Activated naive CD4-positive, alpha-beta T cell (primary cell): Measurements from ENCODE around the gene PRADC1.

ENCODE experiments used
- DNase-seq, 4 experiments: peaks; one replicate each; lab custom pipeline; 2025; lab: John Stamatoyannopoulos, UW

The PRADC1 gene

DNA sequence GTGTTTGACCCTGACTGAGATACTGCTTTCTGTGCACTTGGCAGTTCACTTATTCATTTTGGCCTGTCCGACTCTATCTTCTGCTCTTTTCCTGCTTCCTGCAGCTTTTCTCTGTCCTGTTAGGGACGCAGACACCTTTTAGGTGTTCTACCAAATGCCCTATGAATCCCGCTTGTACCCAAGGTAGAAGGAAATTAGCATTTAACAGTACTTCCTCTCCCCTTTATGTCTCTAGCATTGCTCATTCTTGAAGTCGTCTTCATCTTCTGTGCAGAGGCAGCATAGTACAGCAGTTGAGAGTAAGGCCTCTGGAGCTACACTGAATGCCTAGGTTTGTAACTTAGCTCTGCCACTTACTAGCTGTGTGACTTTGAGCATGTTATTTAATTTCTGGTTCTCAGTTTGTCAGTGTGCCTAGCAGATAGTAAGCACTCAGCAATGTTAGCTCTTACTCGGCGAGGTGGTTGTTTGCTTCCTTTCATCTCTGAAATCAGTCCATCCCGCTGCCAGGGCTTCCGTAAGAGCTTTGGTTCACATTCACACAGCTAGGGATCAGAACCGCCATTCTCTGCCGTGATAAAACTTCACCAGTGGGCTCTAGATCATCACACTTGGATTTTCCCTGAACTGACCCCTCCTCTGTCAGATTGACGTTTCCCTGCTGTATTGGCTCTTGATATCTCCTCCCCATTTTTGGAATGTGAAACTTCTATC, 2.4 kb upstream of the PRADC1 start:
- DNase-seq = no peak

DNA sequence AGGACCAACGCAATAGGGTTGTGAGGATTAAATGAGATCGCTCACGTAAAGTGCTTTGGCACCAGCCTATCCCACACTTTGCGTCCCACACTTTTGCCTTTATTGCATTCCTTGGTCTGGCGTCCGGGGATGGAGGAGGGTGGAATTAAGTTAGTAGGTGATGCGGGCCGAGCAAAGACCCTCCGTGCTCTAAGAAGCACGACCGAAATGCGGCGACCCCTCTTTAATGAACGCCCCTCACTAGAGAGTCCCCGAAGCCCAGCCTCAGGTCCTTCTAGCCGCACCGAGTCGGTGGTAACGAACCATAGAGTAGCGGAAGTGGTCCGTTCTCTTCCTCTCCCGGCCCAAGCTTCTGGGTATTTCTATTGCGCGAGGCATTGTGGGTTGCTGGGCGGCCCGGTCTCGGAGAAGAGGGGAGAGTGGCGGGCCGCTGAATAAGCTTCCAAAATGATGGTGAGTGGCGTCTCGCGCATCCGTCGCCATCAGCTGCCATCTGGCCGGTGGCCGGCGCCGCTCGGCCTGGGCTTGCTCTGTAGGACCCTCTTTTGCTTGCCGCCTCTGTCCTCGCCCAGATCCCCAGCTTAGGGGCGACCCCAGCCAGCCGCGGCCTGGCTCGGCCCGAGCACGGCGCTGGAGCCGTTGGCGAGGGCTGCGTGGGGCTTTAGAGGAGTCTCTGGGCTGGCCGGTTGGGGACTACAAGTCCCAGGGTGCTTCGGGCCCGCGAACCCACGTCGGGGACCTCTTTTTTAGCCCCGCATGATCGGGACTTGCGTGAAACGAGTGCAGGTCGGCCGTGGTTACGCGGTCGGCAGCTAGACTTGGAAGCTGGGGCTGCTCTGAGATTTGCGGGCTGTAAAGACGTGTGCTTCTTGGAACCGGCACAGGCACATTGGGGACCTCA, 1.1 kb upstream of the PRADC1 start, which contains the start of gene CCT7:
Gene CCT7, plus strand, starts transcription at position 377 of the 901 bp plus-strand sequence. Its CDS starts 71 bp downstream, at position 448.
- peak; percentile 59 to 80 (median 74) for DNase-seq

DNA sequence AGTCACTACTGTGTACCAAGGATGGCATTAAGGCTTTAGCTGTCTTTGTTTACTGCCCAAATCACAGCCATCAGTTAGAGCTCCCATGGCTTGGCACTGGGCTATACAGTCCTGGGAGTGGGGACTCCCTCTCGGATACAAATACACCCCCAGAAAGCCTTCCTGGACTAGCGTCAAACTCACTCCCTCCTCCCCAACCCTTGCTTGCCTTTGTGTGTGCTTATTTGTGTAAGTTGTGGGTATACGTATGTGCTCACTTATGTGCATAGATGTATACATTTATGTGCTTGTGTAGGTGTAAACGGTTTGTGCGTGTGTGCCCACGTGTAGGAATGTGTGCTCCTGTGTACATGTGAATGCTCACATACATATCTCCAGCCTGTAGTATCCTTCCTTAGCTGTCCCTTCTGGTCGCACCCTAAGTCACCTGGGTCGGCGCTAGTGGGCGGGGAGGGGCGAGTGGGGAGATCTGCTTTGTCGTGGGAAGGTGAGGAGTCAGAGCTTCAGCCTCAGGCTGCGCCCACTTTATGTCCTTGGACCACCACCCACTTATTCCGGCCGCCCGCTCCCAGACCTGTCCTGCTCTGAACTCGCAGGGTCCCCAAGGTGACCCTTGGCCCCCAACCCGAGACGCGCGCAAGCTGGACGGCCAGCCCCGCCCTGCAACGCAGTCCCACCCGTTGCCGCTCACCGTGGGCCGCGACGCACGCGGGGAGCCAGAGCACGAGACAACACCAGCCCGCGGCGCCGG, 461 bp downstream of the PRADC1 start:
- DNase-seq = peak in 1 of 4 experiments; percentile 25

DNA sequence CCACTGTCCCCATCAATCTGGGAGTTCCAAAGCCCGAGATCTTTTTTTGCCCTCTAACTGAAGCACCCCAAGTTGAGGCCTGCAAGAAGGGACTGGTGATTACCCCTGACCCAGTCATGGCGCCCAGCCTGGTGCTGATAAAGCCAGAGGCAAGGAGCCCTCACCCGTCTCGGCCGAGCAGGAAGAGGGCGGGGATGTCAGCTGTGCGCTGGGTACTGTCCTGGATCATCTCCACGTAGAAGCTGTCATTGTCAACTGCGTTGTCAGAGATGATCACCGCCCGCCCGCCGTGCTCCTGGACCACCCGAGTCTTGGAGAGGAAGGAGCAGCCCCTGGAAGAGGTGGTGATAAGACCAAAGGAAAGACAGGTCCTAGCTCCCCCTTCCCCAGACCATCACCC, 4.4 kb downstream of the PRADC1 start:
- DNase-seq = no peak

DNA sequence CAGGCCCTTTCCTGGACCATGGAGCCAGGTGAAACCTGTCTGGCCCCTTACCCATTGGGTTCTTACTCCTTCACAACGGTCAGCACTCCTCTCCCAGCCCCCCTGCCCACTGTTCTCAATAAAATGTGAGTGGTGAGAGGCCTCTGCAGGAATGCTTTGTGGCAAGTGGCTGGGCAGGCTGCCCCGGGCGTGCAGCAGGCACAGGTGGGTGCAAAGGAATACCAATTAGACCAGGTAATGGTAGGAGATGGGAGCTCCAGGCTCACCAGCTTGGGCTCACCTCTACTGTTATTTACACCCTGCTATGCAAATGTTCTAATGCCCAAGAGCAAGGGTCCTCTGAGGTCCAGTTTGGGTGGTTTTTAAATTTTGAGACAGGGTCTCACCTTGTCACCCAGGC, 6.0 kb downstream of the PRADC1 start:
- DNase-seq = no peak

DNA sequence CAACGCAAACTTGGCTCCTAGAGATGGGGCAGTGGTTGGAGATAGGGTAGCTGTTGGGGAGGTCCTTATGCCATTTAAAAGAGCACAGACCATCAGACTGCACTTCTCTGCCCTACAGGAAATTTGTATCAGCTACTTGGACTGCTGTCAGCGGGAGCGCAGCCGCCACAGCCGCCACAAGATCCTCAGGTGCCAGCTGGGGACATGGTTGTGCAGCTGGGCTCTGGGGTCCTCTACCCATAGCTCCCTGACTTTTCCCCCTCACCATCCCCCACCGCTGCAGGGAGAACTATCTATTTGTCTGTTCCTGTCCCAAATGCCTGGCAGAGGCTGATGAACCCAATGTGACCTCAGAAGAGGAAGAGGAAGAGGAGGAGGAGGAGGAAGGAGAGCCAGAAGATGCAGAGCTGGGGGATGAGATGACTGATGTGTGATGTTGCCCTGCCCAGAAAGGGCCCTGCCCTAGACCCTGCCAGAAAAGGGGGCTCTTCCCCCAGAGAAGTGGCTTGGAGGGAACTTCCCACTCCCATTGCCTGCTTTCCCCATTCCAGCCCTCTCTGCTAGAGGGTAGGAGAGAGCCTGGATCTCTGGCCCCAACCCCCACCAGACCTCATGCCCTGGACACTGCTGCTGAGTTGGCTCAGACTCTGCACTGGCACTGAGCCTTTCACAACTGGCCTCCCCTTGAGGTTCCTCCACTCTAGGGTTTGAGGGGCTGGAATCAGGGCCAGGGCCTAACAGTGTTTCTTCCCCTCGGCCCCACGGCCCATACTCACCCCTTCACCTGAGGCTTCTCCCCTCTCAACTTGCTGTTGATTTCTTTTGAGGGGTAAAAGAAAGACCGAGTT, 7.3 kb downstream of the PRADC1 start:
- no peak for DNase-seq

DNA sequence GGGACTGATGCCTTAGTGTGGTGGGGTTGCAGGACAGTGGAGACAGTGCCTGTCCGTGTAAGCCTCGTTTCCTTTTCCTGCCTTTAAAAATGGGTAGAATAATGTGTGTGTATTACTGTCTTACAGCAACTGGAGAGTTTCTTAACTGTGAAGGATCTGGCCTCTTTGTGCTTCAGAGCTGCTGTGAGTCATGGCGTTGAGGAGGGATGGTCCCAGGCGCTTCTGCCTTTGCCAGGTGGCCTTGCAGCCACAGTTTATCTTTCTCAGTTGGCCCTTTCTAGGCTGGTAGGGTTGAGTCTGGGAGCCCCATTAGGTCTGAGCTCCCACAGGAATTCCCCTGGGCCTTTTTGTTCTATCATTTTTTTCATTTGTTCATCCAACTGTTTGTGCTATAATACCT, 9.2 kb downstream of the PRADC1 start:
- DNase-seq = no peak

DNA sequence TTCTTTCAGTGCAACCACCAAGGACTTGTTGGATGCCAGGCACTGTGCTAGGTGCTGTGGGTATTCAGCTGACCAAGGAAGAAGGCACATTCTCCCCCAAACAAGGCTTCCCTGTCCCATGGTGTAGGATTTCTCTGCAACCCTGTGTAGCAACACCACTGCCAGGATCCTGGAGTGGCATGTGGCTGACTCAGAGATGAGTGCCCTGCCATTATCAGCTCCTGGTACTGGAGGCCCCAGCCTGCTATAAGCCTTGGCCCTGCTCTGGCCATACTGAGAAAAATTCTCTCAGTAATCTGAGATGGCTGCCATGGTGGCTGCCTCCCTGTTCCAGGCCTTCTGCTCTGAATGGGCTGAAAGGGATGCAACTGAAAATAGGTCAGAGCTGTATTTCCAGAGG, 14.7 kb downstream of the PRADC1 start:
- no peak for DNase-seq

DNA sequence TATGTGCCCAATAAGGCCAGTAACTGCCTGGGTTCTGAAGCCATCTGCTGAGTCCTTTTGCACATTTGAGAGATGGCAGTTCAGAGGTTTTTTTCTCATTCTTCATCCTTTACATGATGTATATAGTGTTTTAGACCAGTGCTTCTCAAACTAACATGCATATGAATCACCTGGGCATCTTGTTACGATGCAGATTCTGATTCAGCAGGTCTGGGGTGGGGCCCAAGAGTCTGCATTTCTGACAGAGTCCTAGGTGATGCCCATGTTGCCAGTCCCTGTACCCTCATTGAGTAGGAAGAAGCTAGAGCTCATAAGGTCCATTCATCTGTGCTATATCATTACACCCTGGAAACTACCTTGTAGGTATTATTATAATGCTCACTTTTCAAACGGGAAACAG, 15.2 kb downstream of the PRADC1 start:
- DNase-seq = no peak

DNA sequence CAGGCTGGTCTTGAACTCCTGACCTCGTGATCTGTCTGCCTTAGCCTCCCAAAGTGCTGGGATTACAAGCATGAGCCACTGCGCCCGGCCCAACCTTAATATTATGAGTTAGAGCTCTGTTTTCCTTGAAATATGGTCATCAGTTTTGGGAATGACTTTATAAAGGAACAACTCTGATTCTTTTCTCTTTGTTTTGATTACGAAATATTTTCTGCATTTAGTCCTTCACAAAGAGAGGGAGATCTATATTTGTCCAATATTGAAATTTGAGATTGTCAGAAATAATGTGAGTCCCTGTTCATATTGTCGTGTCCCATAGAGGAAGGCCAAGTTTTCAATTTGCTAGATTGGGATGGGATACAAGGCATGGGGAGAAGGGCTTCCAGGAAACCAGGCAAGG, 15.9 kb downstream of the PRADC1 start:
- no peak for DNase-seq

DNA sequence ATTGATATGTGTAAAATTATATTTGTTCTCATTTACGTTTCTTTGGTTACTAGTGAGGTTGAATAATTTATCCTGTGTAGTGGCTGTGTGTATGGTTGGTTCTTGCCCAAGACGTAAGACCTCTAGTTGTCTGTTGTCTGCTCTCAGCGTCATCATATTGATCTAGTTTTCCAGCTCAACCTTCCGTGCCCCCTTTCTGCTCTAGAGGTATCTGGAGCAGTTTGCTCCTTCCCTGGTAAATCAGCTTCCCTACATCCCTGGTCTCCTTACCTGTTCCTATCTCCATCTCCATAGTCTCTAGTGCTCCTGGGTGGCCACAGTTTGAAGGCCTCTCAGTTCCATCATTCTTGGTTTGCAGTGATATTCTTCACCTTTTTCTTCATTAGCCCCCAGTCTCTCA, 17.8 kb downstream of the PRADC1 start:
- no peak for DNase-seq

DNA sequence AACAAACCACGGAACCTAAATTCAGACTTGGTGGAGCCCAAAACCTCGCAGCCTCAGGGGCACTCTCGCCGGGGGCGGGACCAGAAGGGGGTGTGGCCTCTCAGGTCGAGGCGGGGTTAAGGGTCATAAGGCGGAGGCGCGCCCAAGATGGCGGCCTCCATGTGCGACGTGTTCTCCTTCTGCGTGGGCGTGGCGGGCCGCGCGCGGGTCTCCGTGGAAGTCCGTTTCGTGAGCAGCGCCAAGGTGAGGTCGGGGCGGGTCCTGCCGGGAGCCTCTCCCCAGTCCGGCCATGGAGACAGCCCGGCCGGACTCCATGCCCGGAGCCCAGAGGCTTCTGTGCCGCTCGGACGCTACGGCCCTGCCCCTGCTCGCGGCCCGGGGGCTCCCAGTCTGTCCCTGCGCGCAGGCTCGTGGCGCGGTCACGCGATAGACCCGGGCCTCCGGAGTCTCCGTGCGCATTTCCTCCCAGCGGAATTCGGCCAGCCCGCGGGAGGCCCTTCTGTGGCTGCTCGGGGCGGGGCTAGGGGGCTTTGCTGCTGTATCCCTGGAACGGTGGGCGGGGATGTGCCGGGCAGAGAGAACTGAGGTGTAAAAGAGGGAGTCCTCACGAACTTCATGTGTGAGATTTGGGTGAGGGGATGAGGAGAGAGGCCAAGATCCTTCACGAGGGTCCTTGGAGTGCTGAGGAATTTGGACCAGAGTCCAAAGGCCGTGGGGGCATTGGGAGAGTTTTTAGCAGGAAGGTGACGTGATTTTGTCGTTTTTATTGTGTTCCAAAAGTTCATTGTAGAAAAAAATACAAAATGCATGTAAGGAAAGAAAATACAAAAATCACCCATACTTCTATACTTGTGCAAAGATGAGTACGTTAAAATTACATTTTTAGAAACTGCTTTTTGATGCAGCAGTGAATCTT, 18.7 kb downstream of the PRADC1 start, which contains the start of gene SMYD5:
Gene SMYD5, plus strand, starts transcription at position 126 of the 916 bp plus-strand sequence. Its CDS starts 22 bp downstream, at position 148.
- DNase-seq = peak; percentile 73 to 92 (median 81)

DNA sequence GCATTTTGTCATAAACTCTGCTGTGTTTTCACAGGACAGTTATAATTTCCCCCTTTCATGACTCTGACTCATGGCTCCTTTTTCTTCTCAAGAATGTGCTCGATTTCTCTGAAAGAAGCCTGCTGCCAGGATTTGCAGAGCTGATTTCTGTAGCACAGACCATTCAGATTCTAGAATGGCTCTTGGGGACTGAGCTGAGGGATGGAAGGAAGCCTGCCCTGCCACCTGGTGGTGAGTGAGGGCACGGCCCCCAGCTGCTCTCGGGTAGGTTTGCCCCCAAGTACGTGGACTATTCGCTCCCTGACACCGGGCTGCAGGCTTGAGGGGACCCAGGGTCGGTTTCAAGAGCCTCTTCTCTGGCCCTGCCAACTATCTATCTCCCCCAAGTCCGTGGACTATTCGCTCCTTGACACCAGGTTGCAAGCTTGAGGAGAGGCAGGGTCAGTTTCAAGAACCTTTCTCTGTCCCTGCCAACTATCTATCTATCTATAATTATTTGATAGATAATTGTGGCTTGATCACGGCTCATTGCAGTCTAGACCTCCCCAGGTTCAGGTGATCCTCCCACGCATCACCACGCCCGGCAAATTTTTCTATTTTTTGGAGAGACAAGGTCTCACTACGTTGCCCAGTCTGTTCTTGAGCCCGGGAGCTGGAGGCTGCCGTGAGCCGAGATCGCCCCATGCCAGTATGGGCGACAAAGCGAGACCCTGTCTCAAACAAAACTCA, 20.4 kb downstream of the PRADC1 start:
- DNase-seq = peak; percentile 14 to 68 (median 49)

DNA sequence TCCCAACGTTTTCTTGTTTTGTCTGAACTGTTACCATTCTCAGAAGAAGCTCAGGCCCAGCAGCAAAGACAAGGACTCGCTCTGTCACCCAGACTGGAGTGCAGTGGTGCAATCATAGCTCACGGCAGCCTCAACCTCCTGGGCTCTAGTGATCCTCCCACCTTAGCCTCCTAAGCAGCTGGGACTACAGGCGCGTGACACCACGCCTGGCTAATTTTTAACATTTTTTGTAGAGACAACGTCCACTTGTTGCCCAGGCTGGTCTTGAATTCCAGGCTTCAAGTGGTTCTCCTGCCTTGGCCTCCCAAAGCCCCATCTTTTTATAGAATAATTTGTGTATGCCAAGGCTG, 21.0 kb downstream of the PRADC1 start:
- no peak for DNase-seq

DNA sequence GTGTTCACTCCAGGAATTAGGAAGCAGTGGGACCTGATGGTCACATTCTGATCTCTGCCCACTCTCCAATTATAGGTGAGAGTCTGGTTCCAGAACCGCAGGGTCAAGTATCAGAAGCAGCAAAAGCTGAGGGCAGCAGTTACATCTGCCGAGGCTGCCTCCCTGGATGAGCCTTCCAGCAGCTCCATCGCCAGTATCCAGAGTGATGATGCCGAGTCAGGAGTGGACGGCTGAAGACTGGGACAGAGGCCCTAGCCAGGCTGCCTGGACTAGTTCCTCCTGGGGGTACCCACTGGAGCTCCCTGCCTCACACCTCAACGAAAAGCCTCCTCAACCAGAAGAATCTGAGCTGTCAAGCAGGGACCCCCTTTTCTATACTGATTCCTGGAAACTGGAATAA, 22.3 kb downstream of the PRADC1 start:
- DNase-seq = no peak

DNA sequence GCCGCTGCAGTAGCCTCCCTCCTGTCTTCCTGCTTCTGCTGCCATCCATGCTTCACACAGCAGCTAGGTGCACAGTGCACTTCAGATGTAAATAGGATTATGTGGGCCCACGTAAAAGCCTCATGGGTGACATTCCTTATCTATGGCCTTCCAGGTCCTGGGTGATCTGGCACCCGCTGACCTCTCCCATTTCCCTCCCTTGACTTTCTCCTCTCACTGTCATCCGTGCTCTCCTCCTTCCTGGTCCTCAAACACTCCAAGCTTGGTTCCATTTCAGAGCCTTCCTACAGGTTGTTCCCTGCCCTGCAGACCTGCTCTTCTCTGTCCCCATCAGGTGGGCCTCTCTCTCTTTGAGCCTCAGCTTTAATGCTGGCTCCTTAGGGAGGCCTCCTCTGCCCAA, 23.0 kb downstream of the PRADC1 start:
- no peak for DNase-seq

DNA sequence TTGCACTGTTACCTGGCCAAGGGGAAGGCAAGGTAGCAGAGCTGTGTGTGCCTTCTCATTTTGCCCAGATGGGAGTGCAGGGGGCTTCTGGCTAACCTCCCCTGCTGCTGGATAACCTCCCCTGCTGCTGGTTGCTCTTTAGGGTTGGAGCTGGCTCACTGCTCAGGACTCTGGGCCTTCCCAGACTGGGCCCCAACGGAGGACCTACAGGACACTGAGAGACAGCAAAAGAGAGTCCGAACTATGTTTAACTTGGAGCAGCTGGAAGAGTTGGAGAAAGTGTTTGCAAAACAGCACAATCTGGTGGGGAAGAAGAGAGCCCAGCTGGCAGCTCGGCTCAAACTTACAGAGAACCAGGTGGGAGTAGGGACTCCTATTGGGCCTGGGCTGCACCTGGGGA, 24.8 kb downstream of the PRADC1 start:
- no peak for DNase-seq

DNA sequence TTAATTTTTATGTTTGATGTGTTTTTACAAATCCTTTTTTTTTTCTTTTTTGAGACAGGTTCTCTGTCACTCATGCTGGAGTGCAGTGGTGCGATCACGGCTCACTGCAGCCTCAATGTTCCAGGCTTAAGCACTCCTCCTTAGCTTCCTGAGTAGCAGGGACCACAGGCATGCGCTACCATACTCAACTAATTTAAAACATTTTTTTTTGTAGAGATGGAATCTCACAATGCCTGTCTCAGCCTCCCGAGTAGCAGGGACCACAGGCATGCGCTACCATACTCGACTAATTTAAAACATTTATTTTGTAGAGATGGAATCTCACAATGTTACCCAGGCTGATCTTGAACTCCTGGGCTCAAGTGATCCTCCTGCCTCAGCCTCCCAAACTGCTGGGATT, 27.4 kb downstream of the PRADC1 start:
- DNase-seq = no peak

DNA sequence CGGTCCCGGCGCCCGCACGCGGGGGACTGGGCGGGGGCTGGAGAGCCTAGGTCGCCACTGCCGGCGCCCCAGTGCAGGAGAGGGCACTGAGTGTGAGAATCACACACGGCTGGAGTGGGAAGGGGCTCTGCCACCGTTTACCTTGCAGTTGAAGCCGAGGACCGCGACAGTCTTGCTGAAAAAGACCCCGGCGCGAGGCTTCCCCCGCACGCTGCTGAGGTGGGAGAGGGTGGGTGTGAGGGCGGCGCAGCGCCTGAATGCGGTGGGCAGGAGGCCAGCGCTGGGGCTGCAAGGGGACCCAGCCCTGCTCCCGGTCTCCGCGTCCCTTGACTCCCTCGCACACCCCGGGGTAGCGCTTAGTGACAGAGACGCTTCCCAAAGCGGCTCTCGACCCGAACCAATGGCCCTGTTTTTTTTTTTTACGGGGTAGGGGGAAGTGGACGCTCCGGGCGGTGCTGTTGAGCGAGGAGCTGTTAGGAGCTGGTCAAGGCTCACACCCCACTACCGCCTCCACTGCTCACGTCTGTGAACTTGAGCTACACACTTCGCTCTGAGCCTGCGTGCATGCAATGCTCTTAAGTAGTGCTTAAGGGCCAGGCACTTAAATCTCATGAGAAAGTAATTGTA, 29.9 kb downstream of the PRADC1 start:
- no peak for DNase-seq
